GM19025 (cell line): ENCODE data around the gene OR4E1.
"Not testable (repeated sequence)": the region's sequence is repeated elsewhere in the genome, so short reads cannot be mapped to it uniquely, and the experiment has no call there.

Experiments
- ATAC-seq: cut with Tn5 transposase; IDR thresholded peaks from one replicate; pipeline ENCODE4 v1.9.1; 2021; ENCODE audit warnings: mild to moderate bottlenecking, low read depth, moderate library complexity; ENCODE audit not compliant: unreplicated experiment

Gene OR4E1

DNA sequence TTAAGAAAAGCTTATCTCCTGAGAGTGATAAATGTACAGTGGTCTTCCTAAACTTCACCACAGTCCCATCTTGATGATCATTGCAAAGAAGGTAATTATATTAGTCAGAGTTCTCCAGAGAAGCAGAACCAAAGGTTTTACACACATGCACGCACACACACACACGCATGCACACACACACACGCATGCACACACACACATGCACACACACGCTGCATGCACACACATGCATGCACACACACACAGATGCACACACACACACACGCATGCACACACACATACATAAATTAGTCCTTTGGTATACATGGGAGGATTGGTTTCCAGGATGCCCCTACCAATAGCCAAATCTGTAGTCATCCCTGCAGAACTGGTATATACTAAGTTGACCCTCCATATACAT, 19.4 kb downstream of the OR4E1 start:
- ATAC-seq: no peak

GRCh38 chr14:21653331-21653885, 20.2 kb downstream of the OR4E1 start, which contains the start of gene OR4E2:
Gene OR4E2 (plus strand): TSS chr14:21653835. CDS start chr14:21665083, 11,248 bp downstream.
- no peak for ATAC-seq

DNA sequence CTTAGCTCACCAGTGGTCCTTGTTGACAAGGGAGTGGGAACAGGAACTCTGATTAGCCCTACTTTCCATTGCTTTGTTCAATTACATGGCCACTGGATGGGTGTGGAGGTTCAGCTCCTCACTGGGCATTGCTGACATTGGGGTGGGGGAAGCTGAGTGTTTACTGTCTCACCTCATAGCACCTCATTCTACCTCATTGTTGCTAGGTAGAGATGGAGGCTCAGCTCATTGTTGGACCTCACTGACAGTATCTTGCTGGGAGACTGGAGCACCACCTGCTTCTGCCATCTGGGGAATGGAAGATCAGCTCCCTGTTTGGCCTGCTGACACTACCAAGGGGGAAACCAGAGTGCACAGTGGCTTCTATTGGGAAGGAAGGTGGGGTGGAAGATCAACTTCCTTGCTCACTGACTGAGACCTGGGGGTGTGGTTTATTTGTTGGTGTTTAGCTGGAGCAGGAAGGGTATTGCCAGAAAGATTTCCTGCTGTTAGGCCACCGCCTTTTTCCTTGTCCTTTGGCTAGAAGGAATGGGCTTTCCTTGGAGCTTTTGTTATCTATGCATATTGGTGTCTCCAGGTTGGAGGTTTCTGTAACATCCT, 21.3 kb downstream of the OR4E1 start:
- ATAC-seq: no peak

DNA sequence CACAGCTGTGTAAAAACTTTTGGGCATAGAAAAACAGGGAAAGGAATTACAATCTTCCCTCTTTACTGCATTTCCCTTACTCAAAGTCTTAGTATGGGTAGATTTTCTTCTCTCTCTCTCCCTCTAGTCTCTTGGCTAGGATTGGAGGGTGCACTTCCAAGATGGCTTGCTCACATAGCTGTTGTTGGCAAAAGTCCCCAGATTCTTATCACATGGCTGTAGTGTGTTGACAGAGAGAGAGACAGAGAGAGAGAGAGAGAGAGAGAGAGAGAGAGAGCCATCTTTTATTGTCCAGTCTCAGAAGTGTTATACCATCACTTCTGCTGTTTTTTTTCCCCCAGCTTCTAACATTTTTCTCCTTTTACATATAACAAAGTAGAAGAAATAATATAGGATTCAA, 26.2 kb downstream of the OR4E1 start:
- ATAC-seq: no peak

GRCh38 chr14:21643407-21643806, 30.2 kb downstream of the OR4E1 start:
- ATAC-seq: no peak

DNA sequence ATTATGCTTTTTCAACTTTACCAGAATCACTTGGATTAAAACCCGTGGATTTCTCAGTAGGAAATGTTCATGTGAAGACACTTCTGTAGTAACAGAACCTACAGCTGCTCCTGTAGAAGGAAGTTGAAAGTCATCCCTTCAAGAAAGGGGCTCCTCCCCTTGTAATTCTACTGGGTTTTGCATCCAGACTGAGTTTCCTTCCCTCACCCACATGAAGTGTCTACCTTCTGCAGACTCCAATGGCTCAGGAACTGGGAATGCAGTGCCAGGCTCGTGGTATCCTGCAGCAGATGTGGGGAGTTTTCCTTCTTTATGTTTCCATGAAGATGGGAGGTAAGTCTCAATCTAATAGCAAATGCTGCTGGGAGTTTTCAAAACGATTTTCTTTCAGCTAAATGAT, 30.9 kb downstream of the OR4E1 start:
- ATAC-seq: no peak

DNA sequence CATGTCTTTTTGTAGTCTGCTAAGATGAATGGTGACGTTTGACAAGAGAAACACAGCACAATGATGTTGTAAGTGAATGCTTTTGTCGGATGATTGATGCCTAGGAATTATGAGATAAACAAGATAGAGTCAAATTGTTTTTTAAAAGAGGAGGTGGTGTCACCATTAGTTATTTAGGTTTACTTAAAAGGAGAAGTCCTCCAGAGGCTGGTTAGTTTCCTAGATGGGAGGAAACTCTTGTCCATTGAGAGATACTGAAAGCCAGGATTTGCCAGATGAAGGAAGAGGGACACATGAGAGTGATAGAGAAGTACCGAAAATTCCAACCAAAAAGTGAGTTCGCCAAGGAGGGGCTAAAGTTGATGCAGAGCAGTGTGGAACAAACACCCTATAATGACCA, 38.8 kb downstream of the OR4E1 start, which contains the start of gene OR10G2:
TSS of gene OR10G2 (minus strand) at position 101 of the 400 bp plus-strand sequence. CDS start at position 3, 98 bp downstream.
- ATAC-seq: no peak

- ATAC-seq: no peak
Observed at GRCh38 chr14:21631084-21631483, 42.5 kb downstream of the OR4E1 start.

GRCh38 chr14:21630503-21630902, 43.1 kb downstream of the OR4E1 start:
- not testable (repeated sequence) for ATAC-seq

- ATAC-seq: no peak
Observed at GRCh38 chr14:21626491-21627230, 47.0 kb downstream of the OR4E1 start.
